B cell (primary cell): Measurements from ENCODE around the gene TLCD2. TPM values are rescaled to one million over a fixed set of nuclear protein-coding genes. Genes with fewer than 3 reads are reported as not detected.
A peak's percentile ranks its signal among the peaks of the same experiment; 100 is the strongest.

Experiments used
- ATAC-seq: fragments of 200-7000 bp; cut with Tn5 transposase; one replicate; pipeline ENCODE4 v1.10.0; 2021; ENCODE audit warnings: low read depth, mild to moderate bottlenecking, moderate number of reproducible peaks, moderate library complexity
- CTCF ChIA-PET: fragments of 350-600 bp; sonication (Branson Sonifier 250); formaldehyde crosslinking; loops from one replicate; lab custom pipeline; 2021; ENCODE audit warnings: antibody characterized with exemption, inconsistent platforms; lab: Charles Lee
- POLR2A ChIA-PET: fragments of 350-600 bp; sonication (Branson Sonifier 250); formaldehyde crosslinking; loops from one replicate; lab custom pipeline; 2021; ENCODE audit warnings: antibody characterized with exemption; lab: Charles Lee
- DNase-seq: peaks from one replicate; pipeline ENCODE4 v3.0.0; 2013
- H2AFZ ChIP-seq: 2 replicates; pipeline ENCODE4 v1.6.1; 2012; ENCODE audit warnings: mild to moderate bottlenecking, low read depth, low read length; ENCODE audit not compliant: insufficient read depth, poor library complexity, severe bottlenecking
- H3K27ac ChIP-seq, 2 donors: 1 replicate in 1 of 2; 2 replicates in 1 of 2; pipeline ENCODE4 v1.5.1; 2012 to 2013; ENCODE audit warnings: low read length in 2 of 2, mild to moderate bottlenecking in 2 of 2, moderate library complexity in 1 of 2
- H3K27me3 ChIP-seq, 4 experiments: fragments of 200-600 bp in 1 of 4; sonication (generic) in 1 of 4; replicated peaks in 1 of 4; 1 replicate in 2 of 4; 2 replicates in 2 of 4; pipeline versions ENCODE4 v1.6.1 to v1.7.0; 2013 to 2016; ENCODE audit warnings: low read length in 3 of 4, mild to moderate bottlenecking in 2 of 4, mixed read lengths in 1 of 4, moderate library complexity in 1 of 4; ENCODE audit not compliant: insufficient read depth in 4 of 4, control insufficient read depth in 3 of 4; ENCODE audit errors: control extremely low read depth in 1 of 4
- H3K36me3 ChIP-seq, 2 experiments: replicated peaks in 1 of 2; 1 replicate in 1 of 2; 2 replicates in 1 of 2; pipeline versions ENCODE4 v1.6.1 to v1.7.1; 2013; ENCODE audit warnings: low read length in 1 of 2; ENCODE audit not compliant: insufficient read depth in 2 of 2, control insufficient read depth in 1 of 2; ENCODE audit errors: control extremely low read depth in 1 of 2, extremely low read depth in 1 of 2
- H3K4me1 ChIP-seq, 2 donors: fragments of 200-600 bp in 1 of 2; sonication (generic) in 1 of 2; 1 replicate in 1 of 2; 2 replicates in 1 of 2; pipeline versions ENCODE4 v1.5.1 to v1.6.1; 2013 to 2017; ENCODE audit warnings: low read length in 2 of 2; ENCODE audit not compliant: control insufficient read depth in 2 of 2, insufficient read depth in 2 of 2
- H3K4me2 ChIP-seq: replicated peaks from 2 replicates; pipeline ENCODE3; 2012; ENCODE audit warnings: mild to moderate bottlenecking, low read depth, low read length; ENCODE audit not compliant: poor library complexity, severe bottlenecking
- H3K4me3 ChIP-seq, 5 experiments: fragments of 200-600 bp in 1 of 5; sonication (generic) in 1 of 5; 1 replicate in 3 of 5; 2 replicates in 2 of 5; pipeline versions ENCODE4 v1.5.1 to v1.7.0; 2011 to 2016; ENCODE audit warnings: low read length in 4 of 5, mild to moderate bottlenecking in 4 of 5, low read depth in 2 of 5, control low read depth in 1 of 5, moderate library complexity in 1 of 5; ENCODE audit not compliant: insufficient read depth in 1 of 5; ENCODE audit errors: control extremely low read depth in 1 of 5, extremely low read depth in 1 of 5
- H3K79me2 ChIP-seq: fragments of 200-600 bp; sonication (generic); one replicate; pipeline ENCODE4 v1.6.0; 2016; ENCODE audit warnings: low read length; ENCODE audit not compliant: control insufficient read depth, insufficient read depth
- H3K9ac ChIP-seq: fragments of 200-600 bp; sonication (generic); 2 replicates; pipeline ENCODE4 v1.6.1; 2017; ENCODE audit warnings: mild to moderate bottlenecking, low read length, moderate library complexity
- H3K9me3 ChIP-seq, 3 donors: one replicate each; pipeline versions ENCODE4 v1.6.1 to v1.7.1; 2013; ENCODE audit warnings: low read length in 2 of 3; ENCODE audit not compliant: control insufficient read depth in 2 of 3, insufficient read depth in 1 of 3; ENCODE audit errors: control extremely low read depth in 1 of 3
- H4K20me1 ChIP-seq: 2 replicates; pipeline ENCODE4 v1.6.0; 2012; ENCODE audit warnings: mild to moderate bottlenecking, low read length; ENCODE audit not compliant: insufficient read depth, control insufficient read depth, poor library complexity, severe bottlenecking
- H3K27ac Mint-ChIP-seq: one replicate; pipeline ENCODE4 v1.8.0; 2021; ENCODE audit warnings: mixed read lengths
- H3K27me3 Mint-ChIP-seq: one replicate; pipeline ENCODE4 v1.8.0; 2021; ENCODE audit warnings: mixed read lengths
- H3K4me1 Mint-ChIP-seq: one replicate; pipeline ENCODE4 v1.8.0; 2021; ENCODE audit warnings: mixed read lengths
- H3K4me3 Mint-ChIP-seq: one replicate; pipeline ENCODE4 v1.8.0; 2021; ENCODE audit warnings: mixed read lengths
- H3K9me3 Mint-ChIP-seq: one replicate; pipeline ENCODE4 v1.8.0; 2022; ENCODE audit warnings: mixed read lengths; ENCODE audit not compliant: insufficient read depth
- EZH2 ChIP-seq: IDR thresholded peaks from 2 replicates; pipeline ENCODE4 v1.6.1; 2012; ENCODE audit warnings: borderline replicate concordance, low read depth, mild to moderate bottlenecking, moderate library complexity, low read length; ENCODE audit not compliant: insufficient read depth, poor library complexity, severe bottlenecking
- WGBS: methylation state at CpG from one replicate; pipeline ENCODE4 v1.1.5; 2013; ENCODE audit warnings: missing lambda C conversion rate; ENCODE audit not compliant: insufficient coverage; 5-methylcytosine and 5-hydroxymethylcytosine counted together
- intact Hi-C: fragments of 100-400 bp; cut with micrococcal nuclease; formaldehyde crosslinking; loops from one replicate; pipeline ENCODE4 v1.10.0; 2022
- polyA plus RNA-seq: library from polyadenylated mRNA; depleted of rRNA; stranded (reverse); fragments of >200 nt; gene quantifications from 2 replicates; pipeline ENCODE4 v1.2.3, GENCODE V29; 2012
- total RNA-seq, 2 donors: library from RNA; stranded (reverse); fragments of 120-200 nt in 1 of 2; gene quantifications; 1 replicate in 1 of 2; 2 replicates in 1 of 2; pipeline versions ENCODE4 v1.2.3 to v1.2.4, GENCODE V29; 2013 to 2022
- TF ChIP-seq, protein P1 (sequence below): fragments of 200-600 bp; IDR thresholded peaks from one replicate; pipeline ENCODE4 v1.8.0; 2022; ENCODE audit warnings: antibody characterized with exemption, mild to moderate bottlenecking

TLCD2 gene
- total and polyA plus RNA-seq, 2 donors (not counting 1 experiment from before 2014, with no cell fraction given), result 0.03 TPM; not detected in 1

DNA sequence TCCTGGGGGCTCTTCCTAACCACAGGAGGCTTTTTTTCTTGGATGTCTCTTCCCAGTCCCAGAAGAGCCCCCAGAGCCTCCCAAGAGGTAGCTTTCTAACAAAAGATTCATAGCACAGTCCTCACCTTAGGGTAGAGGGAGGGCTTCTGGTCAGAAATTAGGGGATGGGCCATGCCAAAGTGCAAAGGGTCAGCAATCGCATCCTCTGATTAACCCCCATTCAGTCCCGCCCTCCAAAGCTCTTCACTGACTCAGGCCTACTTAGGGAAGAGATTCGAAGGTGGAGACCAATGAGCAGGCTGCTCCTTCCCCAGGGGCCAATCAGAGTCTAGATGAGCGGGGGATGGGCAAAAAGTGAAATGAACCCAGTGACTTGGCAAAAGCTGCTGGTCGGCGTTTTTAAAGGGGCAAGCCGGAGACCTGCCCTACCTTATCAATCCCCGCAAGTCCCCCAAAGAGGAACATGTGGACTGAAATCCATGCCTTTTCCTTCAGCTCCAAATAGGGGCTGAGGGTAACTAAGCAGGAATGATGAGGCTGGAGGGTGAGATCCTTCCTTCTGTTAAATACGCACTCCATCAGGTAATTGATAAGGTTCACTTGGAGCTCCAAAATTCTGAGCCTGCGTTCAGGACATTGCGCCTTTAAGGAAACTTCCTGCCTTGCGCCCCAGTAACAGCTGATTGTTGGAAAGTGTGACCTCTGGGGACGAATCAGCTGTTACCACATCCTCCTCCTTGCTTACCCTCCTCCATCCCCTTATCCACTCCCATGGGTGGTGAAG is 6.9 kb upstream of the TLCD2 start:
- Mint-ChIP-seq H3K27me3 (peaks cover 20% of the 10 kb centered on the region), H3K27ac (peak overlapping the region; percentile 88), H3K4me1 (peaks cover 35% of the 10 kb centered on the region), H3K4me3 (peak overlapping the region; percentile 93), H3K9me3 (no peaks in the 10 kb centered on the region)
- intact Hi-C loops, result loop anchor here (1.0 to 2.0 kb wide), 8 partner anchors 33 to 676 kb away; partner anchors contain the start of genes INPP5K, PRPF8, RILP and SMYD4
- Histone ChIP-seq H3K9me3 (no peaks in the 10 kb centered on the region), H3K4me1 (peaks cover 26 to 45% of the 10 kb centered on the region in 2 donors), H2AFZ (peak overlapping the region; percentile 86), H3K9ac (peak overlapping the region; percentile 80), H3K27ac (peak overlapping the region; percentile 67 to 71), H3K27me3 (peaks cover 0 to 28% (median 7%) of the 10 kb centered on the region in 4 experiments), H3K4me3 (peak overlapping the region; percentile 63 to 88 (median 84)), H3K79me2 (no peaks in the 10 kb centered on the region), H4K20me1 (peaks cover 14% of the 10 kb centered on the region), H3K4me2 (peak overlapping the region; percentile 94), H3K36me3 (no peaks in the 10 kb centered on the region)
- CTCF ChIA-PET, result interaction anchor here (0.5 to 12.4 kb wide), 18 partner anchors 13 to 310 kb away, joined by 3 to 397 read pairs (median 5); partner anchors contain the start of genes RPA1, SERPINF1, SLC43A2 and SMYD4
- POLR2A ChIA-PET, result interaction anchor here (0.6 to 3.1 kb wide), 16 partner anchors 9 to 458 kb away, joined by 3 to 25 read pairs (median 6); partner anchors contain the start of genes PITPNA, PRPF8, RPA1 and SMYD4
- DNase-seq (peak; percentile 90), ATAC-seq (peak; percentile 32)
- TF ChIP-seq EZH2, result no peak
- TF ChIP-seq, protein P1, sequence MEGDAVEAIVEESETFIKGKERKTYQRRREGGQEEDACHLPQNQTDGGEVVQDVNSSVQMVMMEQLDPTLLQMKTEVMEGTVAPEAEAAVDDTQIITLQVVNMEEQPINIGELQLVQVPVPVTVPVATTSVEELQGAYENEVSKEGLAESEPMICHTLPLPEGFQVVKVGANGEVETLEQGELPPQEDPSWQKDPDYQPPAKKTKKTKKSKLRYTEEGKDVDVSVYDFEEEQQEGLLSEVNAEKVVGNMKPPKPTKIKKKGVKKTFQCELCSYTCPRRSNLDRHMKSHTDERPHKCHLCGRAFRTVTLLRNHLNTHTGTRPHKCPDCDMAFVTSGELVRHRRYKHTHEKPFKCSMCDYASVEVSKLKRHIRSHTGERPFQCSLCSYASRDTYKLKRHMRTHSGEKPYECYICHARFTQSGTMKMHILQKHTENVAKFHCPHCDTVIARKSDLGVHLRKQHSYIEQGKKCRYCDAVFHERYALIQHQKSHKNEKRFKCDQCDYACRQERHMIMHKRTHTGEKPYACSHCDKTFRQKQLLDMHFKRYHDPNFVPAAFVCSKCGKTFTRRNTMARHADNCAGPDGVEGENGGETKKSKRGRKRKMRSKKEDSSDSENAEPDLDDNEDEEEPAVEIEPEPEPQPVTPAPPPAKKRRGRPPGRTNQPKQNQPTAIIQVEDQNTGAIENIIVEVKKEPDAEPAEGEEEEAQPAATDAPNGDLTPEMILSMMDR, result no peak
- WGBS, result 0% methylated on average over 2 of the region's 13 CpGs
